ENCODE data around the gene ALOX5. TPM values are rescaled to one million over a fixed set of nuclear protein-coding genes. Genes with fewer than 3 reads are reported as not detected.
"Not testable (repeated sequence)": the region's sequence is repeated elsewhere in the genome, so short reads cannot be mapped to it uniquely, and the experiment has no call there.

Gene ALOX5
- total RNA-seq, 1 donor from 2014 or later, result not detected

DNA sequence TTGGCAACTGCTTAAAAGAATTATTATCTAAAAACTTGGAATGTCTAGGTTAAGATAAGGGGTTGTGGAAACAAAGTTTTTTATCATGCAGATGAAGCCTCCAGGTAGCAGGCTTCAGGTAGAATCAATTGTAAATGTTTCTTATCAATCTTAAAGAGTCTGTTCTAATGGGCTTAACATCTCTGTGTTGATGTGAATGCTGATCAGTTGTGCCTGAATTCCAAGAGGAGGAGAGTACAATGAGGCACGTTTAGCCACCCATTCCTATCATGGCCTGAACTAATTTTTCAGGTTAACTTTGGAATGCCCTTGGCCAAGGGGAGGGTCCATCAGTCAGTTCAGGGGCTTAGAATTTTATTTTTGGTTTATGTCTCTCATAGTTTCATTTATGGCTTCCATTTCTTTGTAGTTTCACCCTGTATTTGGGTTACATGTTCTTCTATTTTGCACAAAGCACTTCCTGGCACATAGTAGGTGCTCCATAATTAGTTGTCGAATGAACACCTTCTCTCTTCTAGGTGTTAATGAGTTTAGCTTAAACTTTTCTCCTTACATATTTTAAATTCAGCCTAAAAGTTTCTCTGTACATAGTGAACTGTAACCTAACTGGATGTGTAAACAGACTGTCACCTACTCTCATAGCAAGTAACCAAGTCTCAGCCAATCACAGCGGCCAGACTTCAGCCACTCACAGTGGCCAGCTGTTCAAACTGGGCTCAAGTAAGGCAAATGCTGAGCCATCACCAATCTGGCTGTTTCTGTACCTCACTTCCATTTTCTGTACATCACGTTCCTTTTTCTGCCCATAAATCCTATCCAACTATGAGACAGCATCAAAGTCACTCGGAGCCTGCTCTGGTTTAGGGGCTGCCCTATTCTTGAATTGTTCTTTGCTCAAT is 34.7 kb downstream of the ALOX5 start:
- DNase-seq (ENCODE audit: low spot score), result no peak
- Mint-ChIP-seq H3K9me3 (ENCODE audit: low read depth) (no peaks in the 10 kb centered on the region), H3K36me3 (ENCODE audit: low read depth) (no peaks in the 10 kb centered on the region), H3K4me1 (ENCODE audit: low read depth) (no peaks in the 10 kb centered on the region), H3K27ac (ENCODE audit: unreplicated experiment) (no peak overlapping the region), H3K4me3 (ENCODE audit: unreplicated experiment) (no peak overlapping the region), H3K27me3 (ENCODE audit: low read depth) (peaks cover 57% of the 10 kb centered on the region)
- TF ChIP-seq, protein P1, sequence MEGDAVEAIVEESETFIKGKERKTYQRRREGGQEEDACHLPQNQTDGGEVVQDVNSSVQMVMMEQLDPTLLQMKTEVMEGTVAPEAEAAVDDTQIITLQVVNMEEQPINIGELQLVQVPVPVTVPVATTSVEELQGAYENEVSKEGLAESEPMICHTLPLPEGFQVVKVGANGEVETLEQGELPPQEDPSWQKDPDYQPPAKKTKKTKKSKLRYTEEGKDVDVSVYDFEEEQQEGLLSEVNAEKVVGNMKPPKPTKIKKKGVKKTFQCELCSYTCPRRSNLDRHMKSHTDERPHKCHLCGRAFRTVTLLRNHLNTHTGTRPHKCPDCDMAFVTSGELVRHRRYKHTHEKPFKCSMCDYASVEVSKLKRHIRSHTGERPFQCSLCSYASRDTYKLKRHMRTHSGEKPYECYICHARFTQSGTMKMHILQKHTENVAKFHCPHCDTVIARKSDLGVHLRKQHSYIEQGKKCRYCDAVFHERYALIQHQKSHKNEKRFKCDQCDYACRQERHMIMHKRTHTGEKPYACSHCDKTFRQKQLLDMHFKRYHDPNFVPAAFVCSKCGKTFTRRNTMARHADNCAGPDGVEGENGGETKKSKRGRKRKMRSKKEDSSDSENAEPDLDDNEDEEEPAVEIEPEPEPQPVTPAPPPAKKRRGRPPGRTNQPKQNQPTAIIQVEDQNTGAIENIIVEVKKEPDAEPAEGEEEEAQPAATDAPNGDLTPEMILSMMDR (IDR thresholded peaks at IDR 0.05), result no peak

DNA sequence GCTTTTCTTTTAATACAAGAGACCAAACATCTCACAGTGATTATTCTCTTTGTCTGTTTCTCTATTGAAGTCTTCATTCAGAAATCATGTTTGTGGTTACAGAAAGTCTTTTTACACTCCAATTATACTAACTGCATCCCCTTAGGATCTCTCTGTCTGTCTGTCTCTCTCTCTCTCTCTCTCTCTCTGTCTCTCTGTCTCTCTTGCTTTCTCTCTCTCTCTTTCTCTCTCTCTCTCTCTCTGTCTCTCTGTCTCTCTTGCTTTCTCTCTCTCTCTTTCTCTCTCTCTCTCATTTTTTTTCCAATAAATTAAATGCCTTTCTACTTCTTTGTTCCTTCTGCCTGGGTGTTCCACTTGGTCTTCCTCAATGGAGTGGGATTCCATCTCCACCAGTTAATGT is 35.3 kb downstream of the ALOX5 start:
- not testable (repeated sequence) for H3K4me1 Mint-ChIP-seq (ENCODE audit: low read depth); DNase-seq (ENCODE audit: low spot score); H3K27ac Mint-ChIP-seq (ENCODE audit: unreplicated experiment); H3K4me3 Mint-ChIP-seq (ENCODE audit: unreplicated experiment); H3K36me3 Mint-ChIP-seq (ENCODE audit: low read depth); H3K9me3 Mint-ChIP-seq (ENCODE audit: low read depth)
- H3K27me3 Mint-ChIP-seq (ENCODE audit: low read depth), result peaks cover 58% of the 10 kb centered on the region

DNA sequence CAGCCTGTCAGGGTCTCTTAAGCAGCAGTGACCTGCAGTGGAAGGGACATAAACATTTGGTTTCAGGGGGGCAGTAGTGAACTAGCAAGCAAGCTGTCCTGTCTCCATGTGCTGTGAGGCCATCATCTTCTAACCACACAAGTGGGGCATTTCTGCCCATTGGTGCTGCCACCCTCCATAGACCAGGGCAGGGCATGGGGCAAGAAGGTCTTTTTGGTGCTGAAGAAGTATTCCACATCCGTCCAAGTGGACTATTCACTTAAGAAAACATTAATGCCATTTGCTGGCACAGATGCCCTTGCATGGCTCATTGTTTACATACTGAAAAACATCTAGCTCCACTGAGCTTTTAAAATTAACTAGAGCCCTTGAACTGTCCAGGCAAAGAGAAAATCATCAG is 35.8 kb downstream of the ALOX5 start:
- Mint-ChIP-seq H3K27me3 (ENCODE audit: low read depth) (peaks cover 57% of the 10 kb centered on the region), H3K27ac (ENCODE audit: unreplicated experiment) (no peak overlapping the region), H3K4me1 (ENCODE audit: low read depth) (no peaks in the 10 kb centered on the region), H3K4me3 (ENCODE audit: unreplicated experiment) (no peak overlapping the region), H3K36me3 (ENCODE audit: low read depth) (no peaks in the 10 kb centered on the region), H3K9me3 (ENCODE audit: low read depth) (peaks cover 3% of the 10 kb centered on the region)
- DNase-seq (ENCODE audit: low spot score), result no peak
- TF ChIP-seq, protein P1 (IDR thresholded peaks at IDR 0.05), result no peak

DNA sequence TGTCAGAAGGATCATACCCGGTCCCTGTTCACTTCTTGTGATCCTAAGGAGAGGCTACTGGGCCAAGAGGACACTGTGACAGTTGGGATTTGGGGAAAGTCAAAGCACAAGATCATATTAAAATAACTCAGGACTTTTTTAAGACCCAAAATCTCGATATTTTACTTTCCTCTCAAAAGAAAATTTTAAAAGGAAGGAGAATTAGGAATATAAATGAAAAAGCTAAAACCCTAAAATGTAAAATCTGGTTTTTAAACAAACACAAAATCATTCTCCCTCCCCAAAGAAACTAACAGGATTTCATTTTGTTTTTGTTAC is 36.4 kb downstream of the ALOX5 start:
- no peak for DNase-seq (ENCODE audit: low spot score)
- Mint-ChIP-seq H3K9me3 (ENCODE audit: low read depth) (peaks cover 3% of the 10 kb centered on the region), H3K36me3 (ENCODE audit: low read depth) (no peaks in the 10 kb centered on the region), H3K4me3 (ENCODE audit: unreplicated experiment) (no peak overlapping the region), H3K27ac (ENCODE audit: unreplicated experiment) (no peak overlapping the region), H3K27me3 (ENCODE audit: low read depth) (peaks cover 52% of the 10 kb centered on the region), H3K4me1 (ENCODE audit: low read depth) (no peaks in the 10 kb centered on the region)
- TF ChIP-seq, protein P1 (IDR thresholded peaks at IDR 0.05), result no peak

DNA sequence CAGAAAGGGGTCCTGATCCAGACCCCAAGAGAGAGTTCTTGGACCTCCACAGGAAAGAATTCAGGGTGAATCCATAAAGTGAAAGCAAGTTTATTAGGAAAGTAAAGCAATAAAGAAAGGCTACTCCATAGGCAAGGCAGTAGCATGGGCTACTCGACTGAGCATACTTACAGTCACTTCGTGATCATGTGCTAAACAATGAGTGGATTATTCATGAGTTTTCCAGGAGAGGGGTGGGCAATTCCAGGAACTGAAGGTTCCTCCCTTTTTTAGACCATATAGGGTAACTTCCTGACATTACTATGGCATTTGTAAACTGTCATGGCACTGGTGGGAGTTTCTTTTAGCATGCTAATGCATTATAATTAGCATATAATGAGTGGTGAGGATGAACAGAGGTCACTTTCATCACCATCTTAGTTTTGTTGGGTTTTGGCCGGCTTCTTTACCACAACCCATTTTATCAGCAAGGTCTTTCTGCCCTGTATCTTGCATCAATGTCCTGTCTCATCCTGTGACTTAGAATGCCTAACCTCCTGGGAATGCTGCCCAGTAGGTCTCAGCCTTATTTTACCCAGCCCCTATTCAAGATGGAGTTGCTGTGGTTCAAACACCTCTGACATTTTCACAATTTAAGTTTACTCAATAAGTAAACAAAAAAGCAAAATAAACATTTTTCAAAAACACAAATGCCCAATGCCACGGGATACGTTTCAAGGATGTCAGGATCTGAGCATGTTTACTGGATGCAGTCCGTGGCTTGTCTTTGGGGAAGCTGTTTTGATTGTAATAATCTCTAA is 37.0 kb downstream of the ALOX5 start:
- Mint-ChIP-seq H3K27me3 (ENCODE audit: low read depth) (peaks cover 46% of the 10 kb centered on the region), H3K4me3 (ENCODE audit: unreplicated experiment) (no peak overlapping the region), H3K4me1 (ENCODE audit: low read depth) (no peaks in the 10 kb centered on the region), H3K36me3 (ENCODE audit: low read depth) (no peaks in the 10 kb centered on the region), H3K27ac (ENCODE audit: unreplicated experiment) (no peak overlapping the region), H3K9me3 (ENCODE audit: low read depth) (peaks cover 3% of the 10 kb centered on the region)
- TF ChIP-seq, protein P1 (IDR thresholded peaks at IDR 0.05), result no peak
- DNase-seq (ENCODE audit: low spot score), result no peak

All from chondrocyte (in vitro differentiated cells).